Neural cell (in vitro differentiated cells): ENCODE results near the gene ZBTB40. TPM values are rescaled to one million over a fixed set of nuclear protein-coding genes. Genes with fewer than 3 reads are reported as not detected.

Source experiments
- H2AFZ ChIP-seq: fragments of 200-600, 300-800 bp; sonication (generic), shearing (Covaris generic); 2 replicates; pipeline ENCODE4 v1.6.0; 2014; ENCODE audit warnings: low read depth, mild to moderate bottlenecking, antibody characterized with exemption, low read length, moderate library complexity
- H3F3A ChIP-seq: fragments of 200-600 bp; shearing (Covaris generic); 2 replicates; pipeline ENCODE4 v1.6.1; 2016; ENCODE audit warnings: mild to moderate bottlenecking, moderate library complexity, mixed read lengths, antibody characterized with exemption, low read length; ENCODE audit not compliant: insufficient read depth, poor library complexity, severe bottlenecking
- H3K27ac ChIP-seq: fragments of 200-600, 300-800 bp; sonication (generic), shearing (Covaris generic); 2 replicates; pipeline ENCODE4 v1.5.1; 2014; ENCODE audit warnings: mild to moderate bottlenecking, low read length, moderate library complexity
- H3K27me3 ChIP-seq: fragments of 300-800, 200-600 bp; sonication (generic), shearing (Covaris generic); 2 replicates; pipeline ENCODE4 v1.6.0; 2014; ENCODE audit warnings: mild to moderate bottlenecking, low read depth, low read length, moderate library complexity; ENCODE audit not compliant: insufficient read depth
- H3K36me3 ChIP-seq: fragments of 300-800, 200-600 bp; sonication (generic), shearing (Covaris generic); 2 replicates; pipeline ENCODE4 v1.5.1; 2014; ENCODE audit warnings: mild to moderate bottlenecking, antibody characterized with exemption, low read length, moderate library complexity; ENCODE audit not compliant: insufficient read depth
- H3K4me2 ChIP-seq: fragments of 300-800, 200-600 bp; sonication (generic), shearing (Covaris generic); 2 replicates; pipeline ENCODE4 v1.6.0; 2014; ENCODE audit warnings: mild to moderate bottlenecking, low read length
- H3K4me3 ChIP-seq: fragments of 300-800, 200-600 bp; sonication (generic), shearing (Covaris generic); 2 replicates; pipeline ENCODE4 v1.5.1; 2014; ENCODE audit warnings: mild to moderate bottlenecking, low read length, moderate library complexity
- H3K79me2 ChIP-seq: fragments of 200-600 bp; shearing (Covaris generic); replicated peaks from 2 replicates; pipeline ENCODE4 v1.6.0; 2014; ENCODE audit warnings: mild to moderate bottlenecking, low read length, moderate library complexity; ENCODE audit not compliant: insufficient read depth
- H3K9ac ChIP-seq: fragments of 300-800, 200-600 bp; sonication (generic), shearing (Covaris generic); 2 replicates; pipeline ENCODE4 v1.6.1; 2016; ENCODE audit warnings: mild to moderate bottlenecking, low read length, mixed read lengths
- H3K9me2 ChIP-seq: fragments of 200-600 bp; shearing (Covaris generic); 2 replicates; pipeline ENCODE4 v1.6.1; 2016; ENCODE audit warnings: mild to moderate bottlenecking, low read length, mixed read lengths; ENCODE audit not compliant: insufficient read depth
- H3K9me3 ChIP-seq: fragments of 200-600, 300-800 bp; sonication (generic), shearing (Covaris generic); 2 replicates; pipeline ENCODE4 v1.6.1; 2016; ENCODE audit warnings: mild to moderate bottlenecking, mixed run types, low read length, moderate library complexity, mixed read lengths
- H4K20me1 ChIP-seq: fragments of 200-600 bp; shearing (Covaris generic); 2 replicates; pipeline ENCODE4 v1.6.1; 2016; ENCODE audit warnings: mild to moderate bottlenecking, mixed run types; ENCODE audit not compliant: insufficient read depth
- EP300 ChIP-seq: fragments of 450-650 bp; conservative IDR thresholded peaks from 2 replicates; pipeline ENCODE4 v1.6.1; 2014; ENCODE audit warnings: antibody characterized with exemption, mild to moderate bottlenecking, moderate library complexity; ENCODE audit not compliant: poor library complexity, severe bottlenecking
- EZH2 ChIP-seq: fragments of 200-600, 300-800 bp; shearing (Covaris generic), sonication (generic); IDR thresholded peaks from 2 replicates; pipeline ENCODE4 v1.6.1; 2014; ENCODE audit warnings: antibody characterized with exemption, low read length, borderline replicate concordance, mild to moderate bottlenecking; ENCODE audit not compliant: insufficient read depth, poor library complexity, severe bottlenecking
- MXI1 ChIP-seq: fragments of 450-650 bp; conservative IDR thresholded peaks from 2 replicates; pipeline ENCODE4 v1.6.1; 2014; ENCODE audit warnings: antibody characterized with exemption, mild to moderate bottlenecking; ENCODE audit not compliant: poor library complexity, severe bottlenecking
- POLR2AphosphoS5 ChIP-seq: IDR thresholded peaks from 2 replicates; pipeline ENCODE4 v1.6.1; 2012
- RAD21 ChIP-seq: fragments of 450-650 bp; conservative IDR thresholded peaks from 2 replicates; pipeline ENCODE4 v1.6.1; 2014; ENCODE audit warnings: antibody characterized with exemption, mild to moderate bottlenecking, moderate library complexity
- SMC3 ChIP-seq: fragments of 450-650 bp; conservative IDR thresholded peaks from 2 replicates; pipeline ENCODE4 v1.6.1; 2014; ENCODE audit warnings: antibody characterized with exemption, mild to moderate bottlenecking, moderate library complexity; ENCODE audit not compliant: poor library complexity
- TAF1 ChIP-seq: IDR thresholded peaks from 2 replicates; pipeline ENCODE4 v1.6.1; 2012; ENCODE audit warnings: low read depth
- polyA plus RNA-seq: library from polyadenylated mRNA; depleted of rRNA; stranded (reverse); fragments of >200 nt; gene quantifications from 2 replicates; pipeline ENCODE4 v1.2.3, GENCODE V29; 2014
- TF ChIP-seq, protein P1 (sequence below): fragments of 450-650 bp; IDR thresholded peaks from 2 replicates; pipeline ENCODE4 v1.5.1; 2014; ENCODE audit warnings: antibody characterized with exemption, mild to moderate bottlenecking, moderate library complexity; ENCODE audit not compliant: poor library complexity, severe bottlenecking
- TF ChIP-seq, protein P2 (sequence below): IDR thresholded peaks from 2 replicates; pipeline ENCODE4 v1.6.1; 2012; ENCODE audit warnings: borderline replicate concordance

The ZBTB40 gene
- polyA plus RNA-seq, 1 donor from 2014 or later, result 12.7 TPM

DNA sequence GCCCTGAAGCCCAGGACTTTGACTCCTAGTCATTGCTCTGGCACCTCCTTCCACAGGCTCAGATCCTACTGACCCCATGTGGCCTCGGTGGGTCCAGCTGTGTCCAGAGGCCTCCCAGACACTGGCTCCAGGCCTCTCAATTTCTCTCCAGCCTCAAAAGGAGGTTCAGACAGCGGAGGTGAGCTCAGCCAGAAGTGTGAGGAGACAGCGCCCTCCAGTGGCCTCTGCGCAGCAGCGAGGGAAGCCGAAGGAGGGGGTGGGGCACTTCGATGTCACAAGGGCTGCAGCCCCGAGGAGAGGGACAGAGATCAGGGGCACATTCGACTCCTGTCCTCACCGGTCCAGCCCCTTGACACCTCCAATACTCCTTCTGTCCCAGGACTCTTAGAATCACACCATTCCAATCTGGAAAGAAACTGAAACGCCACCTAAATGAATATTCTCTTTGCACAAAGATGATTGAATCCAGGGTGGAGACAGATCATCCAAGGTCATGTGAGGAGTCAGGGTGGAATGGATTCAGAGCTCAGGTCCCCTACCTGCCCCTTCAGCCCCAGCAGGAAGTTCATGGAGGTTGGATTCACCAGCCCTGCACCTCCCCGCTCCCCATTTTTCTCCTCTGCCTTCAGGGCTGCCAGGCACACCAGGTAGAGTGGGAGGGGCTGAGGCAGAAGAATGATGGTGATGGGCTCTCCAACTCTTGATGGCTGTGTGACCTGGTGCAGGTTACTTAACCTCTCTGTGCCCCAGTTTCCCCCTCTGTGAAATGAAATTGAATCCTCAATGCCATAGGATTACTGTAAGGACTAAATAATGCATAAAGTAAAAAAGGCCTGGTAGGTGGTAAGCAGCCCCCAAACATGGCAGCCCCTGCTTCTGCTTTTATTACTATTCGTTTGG lies 34.8 kb upstream of the ZBTB40 start:
- Histone ChIP-seq H3F3A (no peaks in the 10 kb centered on the region), H3K36me3 (no peaks in the 10 kb centered on the region), H3K9me2 (no peaks in the 10 kb centered on the region), H3K27me3 (no peaks in the 10 kb centered on the region), H3K9me3 (no peaks in the 10 kb centered on the region), H3K9ac (peak overlapping the region; percentile 37), H3K4me2 (no peak overlapping the region), H2AFZ (peak overlapping the region; percentile 17), H4K20me1 (no peaks in the 10 kb centered on the region), H3K4me3 (no peak overlapping the region), H3K27ac (peak overlapping the region; percentile 25), H3K79me2 (no peaks in the 10 kb centered on the region)
- TF ChIP-seq SMC3 (peak; percentile 99), EP300 (peak; percentile 33), TAF1 (no peak), MXI1 (peak; percentile 43), EZH2 (no peak), POLR2AphosphoS5 (peak; percentile 27), RAD21 (peak; percentile 100)
- TF ChIP-seq, protein P1, sequence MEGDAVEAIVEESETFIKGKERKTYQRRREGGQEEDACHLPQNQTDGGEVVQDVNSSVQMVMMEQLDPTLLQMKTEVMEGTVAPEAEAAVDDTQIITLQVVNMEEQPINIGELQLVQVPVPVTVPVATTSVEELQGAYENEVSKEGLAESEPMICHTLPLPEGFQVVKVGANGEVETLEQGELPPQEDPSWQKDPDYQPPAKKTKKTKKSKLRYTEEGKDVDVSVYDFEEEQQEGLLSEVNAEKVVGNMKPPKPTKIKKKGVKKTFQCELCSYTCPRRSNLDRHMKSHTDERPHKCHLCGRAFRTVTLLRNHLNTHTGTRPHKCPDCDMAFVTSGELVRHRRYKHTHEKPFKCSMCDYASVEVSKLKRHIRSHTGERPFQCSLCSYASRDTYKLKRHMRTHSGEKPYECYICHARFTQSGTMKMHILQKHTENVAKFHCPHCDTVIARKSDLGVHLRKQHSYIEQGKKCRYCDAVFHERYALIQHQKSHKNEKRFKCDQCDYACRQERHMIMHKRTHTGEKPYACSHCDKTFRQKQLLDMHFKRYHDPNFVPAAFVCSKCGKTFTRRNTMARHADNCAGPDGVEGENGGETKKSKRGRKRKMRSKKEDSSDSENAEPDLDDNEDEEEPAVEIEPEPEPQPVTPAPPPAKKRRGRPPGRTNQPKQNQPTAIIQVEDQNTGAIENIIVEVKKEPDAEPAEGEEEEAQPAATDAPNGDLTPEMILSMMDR, result peak; percentile 99
- TF ChIP-seq, protein P2, sequence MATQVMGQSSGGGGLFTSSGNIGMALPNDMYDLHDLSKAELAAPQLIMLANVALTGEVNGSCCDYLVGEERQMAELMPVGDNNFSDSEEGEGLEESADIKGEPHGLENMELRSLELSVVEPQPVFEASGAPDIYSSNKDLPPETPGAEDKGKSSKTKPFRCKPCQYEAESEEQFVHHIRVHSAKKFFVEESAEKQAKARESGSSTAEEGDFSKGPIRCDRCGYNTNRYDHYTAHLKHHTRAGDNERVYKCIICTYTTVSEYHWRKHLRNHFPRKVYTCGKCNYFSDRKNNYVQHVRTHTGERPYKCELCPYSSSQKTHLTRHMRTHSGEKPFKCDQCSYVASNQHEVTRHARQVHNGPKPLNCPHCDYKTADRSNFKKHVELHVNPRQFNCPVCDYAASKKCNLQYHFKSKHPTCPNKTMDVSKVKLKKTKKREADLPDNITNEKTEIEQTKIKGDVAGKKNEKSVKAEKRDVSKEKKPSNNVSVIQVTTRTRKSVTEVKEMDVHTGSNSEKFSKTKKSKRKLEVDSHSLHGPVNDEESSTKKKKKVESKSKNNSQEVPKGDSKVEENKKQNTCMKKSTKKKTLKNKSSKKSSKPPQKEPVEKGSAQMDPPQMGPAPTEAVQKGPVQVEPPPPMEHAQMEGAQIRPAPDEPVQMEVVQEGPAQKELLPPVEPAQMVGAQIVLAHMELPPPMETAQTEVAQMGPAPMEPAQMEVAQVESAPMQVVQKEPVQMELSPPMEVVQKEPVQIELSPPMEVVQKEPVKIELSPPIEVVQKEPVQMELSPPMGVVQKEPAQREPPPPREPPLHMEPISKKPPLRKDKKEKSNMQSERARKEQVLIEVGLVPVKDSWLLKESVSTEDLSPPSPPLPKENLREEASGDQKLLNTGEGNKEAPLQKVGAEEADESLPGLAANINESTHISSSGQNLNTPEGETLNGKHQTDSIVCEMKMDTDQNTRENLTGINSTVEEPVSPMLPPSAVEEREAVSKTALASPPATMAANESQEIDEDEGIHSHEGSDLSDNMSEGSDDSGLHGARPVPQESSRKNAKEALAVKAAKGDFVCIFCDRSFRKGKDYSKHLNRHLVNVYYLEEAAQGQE, result no peak

DNA sequence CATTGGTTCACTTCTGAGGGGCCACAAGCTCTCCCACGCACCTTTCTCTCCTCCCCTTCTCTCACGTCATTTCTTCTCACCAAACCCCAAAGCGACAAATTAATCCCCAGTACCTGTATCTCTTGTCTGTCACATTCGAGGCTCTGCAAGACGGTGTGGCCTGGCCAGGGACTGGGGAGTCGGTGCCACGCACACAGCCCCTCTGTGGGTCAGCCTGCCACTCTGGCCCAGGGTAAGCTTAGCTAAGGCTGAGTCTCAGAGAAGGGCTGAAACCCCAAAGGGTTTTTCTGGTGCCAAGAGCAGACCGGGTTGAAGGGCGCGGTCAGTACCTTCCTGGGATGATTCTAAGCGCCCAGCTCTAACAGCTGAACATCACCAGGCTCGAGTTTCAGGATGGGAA lies 34.2 kb upstream of the ZBTB40 start:
- Histone ChIP-seq H3K27me3 (no peaks in the 10 kb centered on the region), H3F3A (no peaks in the 10 kb centered on the region), H3K27ac (no peak overlapping the region), H4K20me1 (no peaks in the 10 kb centered on the region), H2AFZ (no peak overlapping the region), H3K9ac (no peak overlapping the region), H3K4me2 (no peak overlapping the region), H3K36me3 (no peaks in the 10 kb centered on the region), H3K4me3 (no peak overlapping the region), H3K79me2 (no peaks in the 10 kb centered on the region), H3K9me3 (no peaks in the 10 kb centered on the region), H3K9me2 (no peaks in the 10 kb centered on the region)
- TF ChIP-seq SMC3 (no peak), EP300 (no peak), MXI1 (no peak), RAD21 (no peak), TAF1 (no peak), POLR2AphosphoS5 (no peak), EZH2 (no peak)
- TF ChIP-seq, protein P1, result no peak
- TF ChIP-seq, protein P2, result no peak
